ENCODE results near the gene GALNT18.

Gene GALNT18

GRCh38 chr11:11531131-11531908 is 90.5 kb downstream of the GALNT18 start:
- DNase-seq (ENCODE audit: low spot score), result no peak

GRCh38 chr11:11528986-11529385 is 92.8 kb downstream of the GALNT18 start:
- no peak for DNase-seq (ENCODE audit: low spot score)

- DNase-seq (ENCODE audit: low spot score), result no peak
Observed at GRCh38 chr11:11525283-11525682, 96.5 kb downstream of the GALNT18 start.

GRCh38 chr11:11524436-11525061 is 97.3 kb downstream of the GALNT18 start:
- no peak for DNase-seq (ENCODE audit: low spot score)

GRCh38 chr11:11522591-11522990 is 99.2 kb downstream of the GALNT18 start:
- no peak for DNase-seq (ENCODE audit: low spot score)

- DNase-seq (ENCODE audit: low spot score), result no peak
Observed at GRCh38 chr11:11521306-11522002, 100.4 kb downstream of the GALNT18 start.

GRCh38 chr11:11520231-11521015 is 101.4 kb downstream of the GALNT18 start:
- no peak for DNase-seq (ENCODE audit: low spot score)

- DNase-seq (ENCODE audit: low spot score), result no peak
Observed at GRCh38 chr11:11519184-11519583, 102.6 kb downstream of the GALNT18 start.

- DNase-seq (ENCODE audit: low spot score), result no peak
Observed at GRCh38 chr11:11514246-11514645, 107.6 kb downstream of the GALNT18 start.

- no peak for DNase-seq (ENCODE audit: low spot score)
Observed at GRCh38 chr11:11513422-11513821, 108.4 kb downstream of the GALNT18 start.

GRCh38 chr11:11512929-11513328 is 108.9 kb downstream of the GALNT18 start:
- DNase-seq (ENCODE audit: low spot score), result no peak

- DNase-seq (ENCODE audit: low spot score), result no peak
Observed at GRCh38 chr11:11512502-11512901, 109.3 kb downstream of the GALNT18 start.

- no peak for DNase-seq (ENCODE audit: low spot score)
Observed at GRCh38 chr11:11512090-11512489, 109.7 kb downstream of the GALNT18 start.

- no peak for DNase-seq (ENCODE audit: low spot score)
Observed at GRCh38 chr11:11510939-11511338, 110.9 kb downstream of the GALNT18 start.

- no peak for DNase-seq (ENCODE audit: low spot score)
Observed at GRCh38 chr11:11505692-11506091, 116.1 kb downstream of the GALNT18 start.

GRCh38 chr11:11505190-11505589 is 116.6 kb downstream of the GALNT18 start:
- DNase-seq (ENCODE audit: low spot score), result no peak

GRCh38 chr11:11504071-11504470 is 117.7 kb downstream of the GALNT18 start:
- DNase-seq (ENCODE audit: low spot score), result no peak

GRCh38 chr11:11502263-11502861 is 119.4 kb downstream of the GALNT18 start:
- DNase-seq (ENCODE audit: low spot score), result no peak

- no peak for DNase-seq (ENCODE audit: low spot score)
Observed at GRCh38 chr11:11501546-11502262, 120.1 kb downstream of the GALNT18 start.

- no peak for DNase-seq (ENCODE audit: low spot score)
Observed at GRCh38 chr11:11500744-11501487, 120.9 kb downstream of the GALNT18 start.

All from NAMALWA (cell line).